ENCODE data around the gene TSPEAR. TPM values are rescaled to one million over a fixed set of nuclear protein-coding genes. Genes with fewer than 3 reads are reported as not detected.
"Not testable (repeated sequence)": the region's sequence is repeated elsewhere in the genome, so short reads cannot be mapped to it uniquely, and the experiment has no call there.

The TSPEAR gene
- total RNA-seq, 1 donor from 2014 or later = 1.0 TPM

DNA sequence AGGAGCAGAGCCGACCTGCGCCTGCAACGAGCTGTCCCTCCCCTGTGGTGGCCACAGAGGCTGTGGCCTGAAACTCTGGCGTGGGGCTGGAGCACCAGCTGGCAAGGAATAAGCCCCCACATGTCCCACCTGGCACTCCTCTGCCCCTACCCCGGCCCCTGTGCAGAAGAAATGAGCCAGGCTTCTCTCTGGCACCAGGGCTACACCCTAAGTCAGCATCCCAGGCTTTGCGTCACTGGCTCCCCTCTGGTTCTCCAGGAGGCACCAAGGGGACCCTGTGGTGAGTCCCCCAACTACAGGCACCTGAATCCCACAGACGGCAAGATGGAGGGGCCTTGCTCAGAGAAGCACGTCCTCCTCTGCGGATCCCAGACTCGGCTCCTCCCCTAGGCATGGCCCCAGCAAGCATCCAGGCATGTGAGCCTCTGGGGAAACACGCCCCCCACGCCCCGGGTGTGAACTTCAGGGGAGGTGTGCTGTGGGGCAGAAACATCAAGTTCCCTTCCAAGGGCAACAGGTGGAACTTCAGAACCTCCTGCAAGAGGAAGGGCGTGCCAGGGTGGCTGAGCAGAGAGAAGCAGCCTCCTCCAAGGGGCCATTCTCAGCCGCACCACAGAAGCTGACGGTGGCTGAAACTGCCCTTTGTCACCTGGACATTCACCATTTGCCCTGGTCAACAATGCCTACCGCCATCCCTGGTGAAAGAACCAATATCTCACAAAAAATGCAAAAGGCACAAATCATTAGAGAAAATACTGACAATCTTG is 108.1 kb downstream of the TSPEAR start:
- DNase-seq = no peak

- no peak for DNase-seq
Observed at GRCh38 chr21:44602463-44602850, 108.9 kb downstream of the TSPEAR start.

- no peak for DNase-seq
Observed at GRCh38 chr21:44601596-44602462, 109.5 kb downstream of the TSPEAR start.

DNA sequence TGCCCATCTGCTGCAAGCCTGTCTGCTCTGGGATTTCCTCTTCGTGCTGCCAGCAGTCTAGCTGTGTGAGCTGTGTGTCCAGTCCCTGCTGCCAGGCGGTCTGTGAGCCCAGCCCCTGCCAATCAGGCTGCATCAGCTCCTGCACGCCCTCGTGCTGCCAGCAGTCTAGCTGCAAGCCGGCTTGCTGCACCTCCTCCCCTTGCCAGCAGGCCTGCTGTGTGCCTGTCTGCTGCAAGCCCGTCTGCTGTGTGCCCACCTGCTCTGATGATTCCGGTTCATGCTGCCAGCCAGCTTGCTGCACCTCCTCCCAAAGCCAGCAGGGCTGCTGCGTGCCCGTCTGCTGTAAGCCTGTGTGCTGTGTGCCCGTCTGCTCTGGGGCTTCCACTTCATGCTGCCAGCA is 110.3 kb downstream of the TSPEAR start:
- not testable (repeated sequence) for DNase-seq

DNA sequence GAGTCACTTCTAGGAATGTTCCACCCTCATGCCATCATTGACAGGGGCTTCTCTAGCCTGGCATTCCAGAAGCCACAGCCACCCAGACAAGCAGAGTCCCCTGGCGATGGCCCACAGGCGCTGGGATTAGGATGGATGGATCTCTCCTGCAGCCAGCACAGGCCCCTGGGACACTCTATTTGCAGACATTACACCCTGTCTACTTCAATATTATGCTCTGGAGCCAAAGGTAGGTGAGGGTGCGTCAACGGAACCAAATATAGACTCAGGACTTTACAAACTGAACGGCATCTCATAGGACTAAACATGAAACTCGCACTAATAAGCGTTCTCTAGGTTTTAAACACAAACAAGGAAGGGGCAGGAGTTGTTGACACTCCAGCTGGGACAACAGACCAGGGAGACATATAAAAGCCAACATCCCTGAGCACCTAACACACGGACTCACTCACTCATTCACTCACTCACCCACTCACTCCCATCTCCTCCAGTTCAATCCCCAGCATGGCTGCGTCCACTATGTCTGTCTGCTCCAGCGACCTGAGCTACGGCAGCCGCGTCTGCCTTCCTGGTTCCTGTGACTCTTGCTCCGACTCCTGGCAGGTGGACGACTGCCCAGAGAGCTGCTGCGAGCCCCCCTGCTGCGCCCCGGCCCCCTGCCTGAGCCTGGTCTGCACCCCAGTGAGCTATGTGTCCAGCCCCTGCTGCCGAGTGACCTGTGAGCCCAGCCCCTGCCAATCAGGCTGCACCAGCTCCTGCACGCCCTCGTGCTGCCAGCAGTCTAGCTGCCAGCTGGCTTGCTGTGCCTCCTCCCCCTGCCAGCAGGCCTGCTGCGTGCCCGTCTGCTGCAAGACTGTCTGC is 111.0 kb downstream of the TSPEAR start, which contains the start of gene KRTAP10-7:
TSS of gene KRTAP10-7 (plus strand) at position 480 of the 861 bp plus-strand sequence. CDS start at position 505, 25 bp downstream.
- DNase-seq = not testable (repeated sequence)

DNA sequence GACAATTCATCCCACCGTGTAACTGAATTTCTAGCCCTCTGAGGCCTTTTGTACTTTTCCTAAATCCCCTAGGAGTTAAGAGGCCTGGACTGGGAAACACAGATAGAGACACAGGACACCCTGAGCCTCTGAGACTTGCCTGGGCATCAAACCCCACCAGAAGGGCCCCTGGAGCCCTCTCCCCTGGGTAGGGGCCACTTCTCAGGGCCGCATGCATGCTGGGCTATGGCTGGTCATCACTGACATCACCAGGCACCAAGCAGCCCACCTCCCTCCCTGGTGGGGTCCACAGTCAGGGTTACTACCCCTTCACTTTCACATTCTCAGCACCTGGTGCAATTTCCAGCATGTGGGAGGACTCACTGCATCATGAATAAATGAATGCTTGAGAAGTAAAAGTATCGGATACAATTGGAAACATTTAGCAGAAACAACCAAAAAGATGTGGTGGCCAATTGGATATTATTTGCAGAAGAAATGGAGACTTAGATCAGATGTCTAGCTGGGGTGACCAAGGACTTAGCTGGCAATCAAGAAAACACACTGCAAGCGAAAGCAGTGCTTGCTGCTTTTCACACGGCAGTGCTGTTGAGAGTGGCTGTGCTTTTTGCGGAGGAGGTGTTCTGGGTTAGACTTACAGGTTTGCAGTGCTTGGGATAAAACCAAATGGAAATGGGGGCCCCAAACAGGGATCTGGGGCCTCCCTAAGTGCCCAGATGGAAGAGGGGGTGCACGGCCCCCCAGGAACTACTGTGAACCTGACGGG is 111.9 kb downstream of the TSPEAR start:
- no peak for DNase-seq

GRCh38 chr21:44598061-44598460 is 113.3 kb downstream of the TSPEAR start:
- no peak for DNase-seq

GRCh38 chr21:44596068-44596725 is 115.2 kb downstream of the TSPEAR start:
- no peak for DNase-seq

DNA sequence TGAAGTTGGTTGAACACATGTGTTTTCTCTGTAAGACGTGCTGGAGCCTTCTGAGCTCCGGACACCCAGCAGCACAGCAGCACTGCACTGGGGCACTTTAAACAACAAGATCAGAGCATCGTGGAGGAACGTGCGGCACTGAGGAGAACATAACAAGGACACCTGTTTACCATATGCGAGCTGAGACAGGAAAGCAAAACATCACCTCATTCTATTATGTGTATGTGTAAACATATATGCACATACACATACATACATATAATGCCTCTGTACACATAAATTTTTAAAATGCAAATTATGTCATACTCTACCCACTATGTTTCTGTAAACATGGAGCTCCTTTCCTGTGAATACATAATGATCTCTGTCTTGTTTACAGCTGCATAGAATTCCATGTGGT is 115.8 kb downstream of the TSPEAR start:
- DNase-seq = no peak

DNA sequence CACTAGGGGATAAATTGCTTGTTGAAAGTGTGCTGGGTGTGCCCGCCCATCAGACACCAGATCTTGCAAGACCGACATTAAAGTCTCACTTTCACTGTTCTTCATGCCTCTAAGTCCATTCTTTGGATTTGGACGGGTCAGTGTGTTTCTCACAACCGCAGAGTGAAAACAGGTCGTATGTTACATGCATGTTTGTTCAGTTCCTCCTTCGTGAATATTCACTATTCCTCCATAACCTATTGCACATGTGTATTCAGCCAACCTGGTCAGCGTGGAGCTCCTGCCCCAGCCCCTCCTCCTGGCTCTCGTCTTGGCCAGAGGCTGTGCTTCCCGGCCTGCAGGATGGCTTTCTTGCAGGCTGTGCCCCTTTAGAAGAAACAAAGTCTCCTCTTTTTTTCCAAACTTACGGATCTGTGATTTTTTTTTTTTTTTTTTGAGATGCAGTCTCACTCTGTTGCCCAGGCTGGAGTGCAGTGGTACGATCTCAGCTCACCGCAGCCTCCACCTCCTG is 116.9 kb downstream of the TSPEAR start:
- no peak for DNase-seq

- DNase-seq = peak; percentile 27
Observed at GRCh38 chr21:44593598-44594405, 117.6 kb downstream of the TSPEAR start.

DNA sequence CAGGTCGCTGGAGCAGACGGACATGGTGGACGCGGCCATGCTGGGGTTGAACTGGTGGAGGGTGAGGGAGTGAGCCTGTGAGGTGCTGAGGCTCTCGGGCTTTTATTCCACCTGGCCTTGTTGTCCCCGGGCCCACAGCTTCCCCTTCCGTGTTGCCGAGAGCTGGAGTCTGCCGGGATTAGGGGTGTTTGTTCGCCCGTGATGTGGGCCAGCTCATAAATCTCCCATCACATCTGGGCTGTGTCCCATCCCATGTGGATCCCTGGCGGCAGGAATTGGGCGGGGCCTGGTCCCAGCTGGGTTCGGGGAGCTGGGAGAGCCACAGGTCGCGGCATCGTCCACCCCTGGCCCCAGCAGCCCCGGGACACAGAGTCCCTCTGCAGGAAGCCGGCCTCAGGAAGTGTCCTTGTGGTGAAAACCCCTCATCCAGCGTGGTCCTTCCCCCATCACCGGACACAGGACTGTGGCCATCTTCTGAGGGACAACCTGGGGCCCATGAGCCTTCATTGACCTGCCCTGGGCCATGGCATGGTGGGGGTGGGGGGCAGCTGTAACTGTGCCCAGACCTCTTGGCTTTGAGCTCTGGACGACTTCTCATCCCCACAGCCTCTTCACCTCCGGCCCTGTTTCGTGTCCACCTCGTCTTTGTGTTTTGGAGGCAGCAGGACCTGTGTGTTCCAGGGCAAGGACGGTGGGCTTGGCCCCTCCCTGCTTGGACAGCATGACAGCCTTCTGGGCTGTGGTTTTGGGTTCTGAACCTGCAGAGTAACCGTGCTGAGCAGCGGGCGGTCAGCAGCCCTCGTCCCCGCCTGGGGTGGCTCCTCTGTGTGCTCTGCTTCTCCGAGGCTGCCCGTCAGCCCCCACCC is 118.7 kb downstream of the TSPEAR start, which contains the start of gene KRTAP10-6:
TSS of gene KRTAP10-6 (minus strand) at position 60 of the 866 bp plus-strand sequence. CDS start at position 39, 21 bp downstream.
- DNase-seq = no peak

DNA sequence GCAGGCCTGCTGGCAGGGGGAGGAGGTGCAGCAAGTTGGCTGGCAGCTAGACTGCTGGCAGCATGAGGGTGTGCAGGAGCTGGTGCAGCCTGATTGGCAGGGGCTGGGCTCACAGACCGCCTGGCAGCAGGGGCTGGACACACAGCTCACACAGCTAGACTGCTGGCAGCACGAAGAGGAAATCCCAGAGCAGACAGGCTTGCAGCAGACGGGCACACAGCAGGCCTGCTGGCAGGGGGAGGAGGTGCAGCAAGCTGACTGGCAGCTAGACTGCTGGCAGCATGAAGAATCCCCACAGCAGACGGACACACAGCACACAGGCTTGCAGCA is 119.6 kb downstream of the TSPEAR start:
- not testable (repeated sequence) for DNase-seq

- peak; percentile 9 for DNase-seq
Observed at GRCh38 chr21:44590897-44591800, 120.2 kb downstream of the TSPEAR start.

DNA sequence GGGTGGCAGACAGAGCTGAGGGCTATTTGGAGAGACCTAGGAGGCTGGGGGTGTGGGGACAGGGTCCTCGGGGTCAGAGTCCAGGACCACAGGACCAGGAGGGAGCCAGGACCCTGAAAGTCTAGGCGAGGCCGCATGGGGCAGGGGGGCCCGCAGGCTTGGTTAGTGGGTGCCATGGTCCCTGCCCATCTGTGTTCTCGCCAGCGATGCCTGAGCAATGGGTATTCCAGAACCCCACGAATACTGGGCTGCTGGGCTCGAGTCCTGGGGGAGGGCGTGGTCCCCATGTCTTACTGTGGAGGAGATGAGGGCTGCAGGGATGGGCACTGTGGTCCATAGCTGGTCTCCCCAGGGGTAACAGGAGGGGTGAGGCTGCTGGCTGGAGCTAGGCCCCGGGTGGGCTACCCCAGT is 121.1 kb downstream of the TSPEAR start:
- no peak for DNase-seq

DNA sequence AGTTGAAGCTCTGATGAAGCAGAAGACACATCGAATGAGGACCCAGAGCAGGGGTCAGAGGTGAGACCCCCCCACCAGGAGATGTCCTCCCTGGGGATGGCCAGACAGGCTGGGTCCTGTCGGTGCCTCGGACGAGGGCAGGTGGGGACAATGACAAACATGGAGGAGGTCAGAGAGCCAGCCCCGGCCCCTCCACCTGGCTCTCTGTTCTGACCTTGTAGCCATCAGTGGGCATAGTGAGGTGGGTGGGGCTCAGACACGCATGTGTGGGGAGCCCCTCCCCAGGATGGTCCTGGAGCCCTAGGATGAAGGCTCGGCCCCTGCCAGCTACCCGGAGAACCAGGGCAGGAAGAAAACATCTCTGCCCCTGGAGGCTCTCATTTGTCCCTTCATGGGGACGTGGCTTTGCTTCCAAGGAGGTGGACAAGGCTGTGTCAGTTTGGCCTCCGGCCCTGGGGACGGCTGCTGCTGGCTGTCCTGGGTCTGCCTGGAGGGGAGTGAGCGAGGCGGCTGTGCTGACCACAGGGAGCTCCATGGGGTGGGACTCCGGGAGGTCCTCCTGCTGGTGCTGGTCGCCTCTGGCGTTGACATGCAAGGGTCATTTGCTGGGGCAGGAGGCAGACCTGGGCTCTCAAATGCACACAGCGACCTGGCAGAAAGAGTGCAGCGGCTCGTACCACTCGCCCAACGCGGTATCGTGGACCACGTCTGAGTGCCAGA is 121.6 kb downstream of the TSPEAR start:
- no peak for DNase-seq

DNA sequence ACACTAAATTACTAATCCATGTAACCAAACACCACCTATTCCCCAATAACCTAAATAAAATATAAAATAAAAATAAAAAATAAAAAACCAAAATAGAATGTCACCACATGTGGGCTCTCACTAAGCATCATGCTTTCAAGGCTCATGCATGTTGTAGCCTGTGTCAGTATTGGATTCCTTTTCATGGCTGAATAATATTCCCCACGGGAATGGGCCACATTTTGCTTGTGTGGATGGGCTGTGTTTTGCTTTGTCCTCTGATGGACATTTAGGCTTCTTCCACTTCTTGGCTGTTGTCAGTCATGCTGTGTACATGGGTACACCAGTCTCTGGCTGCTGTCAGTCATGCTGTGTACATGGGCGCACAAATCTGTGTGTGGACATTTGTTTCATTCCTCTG is 122.3 kb downstream of the TSPEAR start:
- DNase-seq = no peak
